HG03139 (cell line): ENCODE results near the gene ENHO.
"Not testable (repeated sequence)": the region's sequence is repeated elsewhere in the genome, so short reads cannot be mapped to it uniquely, and the experiment has no call there.

Source experiments
- ATAC-seq: cut with Tn5 transposase; IDR thresholded peaks from one replicate; pipeline ENCODE4 v1.9.1; 2021; ENCODE audit not compliant: unreplicated experiment

Gene ENHO

DNA sequence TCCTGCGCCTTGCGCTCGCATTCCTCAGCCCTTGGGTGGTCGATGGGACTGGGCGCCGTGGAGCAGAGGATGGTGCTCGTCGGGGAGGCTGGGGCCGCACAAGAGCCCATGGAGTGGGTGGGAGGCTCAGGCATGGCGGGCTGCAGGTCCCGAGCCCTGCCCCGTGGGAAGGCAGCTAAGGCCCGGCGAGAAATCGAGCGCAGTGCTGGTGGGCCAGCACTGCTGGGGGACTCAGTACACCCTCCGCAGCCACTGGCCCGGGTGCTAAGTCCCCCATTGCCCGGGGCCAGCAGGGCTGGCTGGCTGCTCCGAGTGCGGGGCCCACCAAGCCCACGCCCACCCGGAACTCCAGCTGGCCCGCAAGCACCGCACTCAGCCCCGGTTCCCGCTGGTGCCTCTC, 40.0 kb downstream of the ENHO start:
- ATAC-seq = not testable (repeated sequence)

DNA sequence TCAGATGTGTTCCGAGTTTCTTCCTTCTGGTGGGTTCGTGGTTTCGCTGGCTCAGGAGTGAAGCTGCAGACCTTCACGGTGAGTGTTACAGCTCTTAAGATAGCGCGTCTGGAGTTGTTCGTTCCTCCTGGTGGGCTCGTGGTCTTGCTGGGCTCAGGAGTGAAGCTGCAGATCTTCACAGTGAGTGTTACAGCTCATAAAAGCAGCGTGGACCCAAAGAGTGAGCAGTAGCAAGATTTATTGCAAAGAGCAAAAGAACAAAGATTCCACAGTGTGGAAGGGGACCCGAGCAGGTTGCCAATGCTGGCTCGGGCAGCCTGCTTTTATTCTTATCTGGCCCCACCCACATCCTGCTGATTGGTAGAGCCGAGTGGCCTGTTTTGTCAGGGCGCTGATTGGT, 41.2 kb downstream of the ENHO start:
- ATAC-seq = not testable (repeated sequence)

DNA sequence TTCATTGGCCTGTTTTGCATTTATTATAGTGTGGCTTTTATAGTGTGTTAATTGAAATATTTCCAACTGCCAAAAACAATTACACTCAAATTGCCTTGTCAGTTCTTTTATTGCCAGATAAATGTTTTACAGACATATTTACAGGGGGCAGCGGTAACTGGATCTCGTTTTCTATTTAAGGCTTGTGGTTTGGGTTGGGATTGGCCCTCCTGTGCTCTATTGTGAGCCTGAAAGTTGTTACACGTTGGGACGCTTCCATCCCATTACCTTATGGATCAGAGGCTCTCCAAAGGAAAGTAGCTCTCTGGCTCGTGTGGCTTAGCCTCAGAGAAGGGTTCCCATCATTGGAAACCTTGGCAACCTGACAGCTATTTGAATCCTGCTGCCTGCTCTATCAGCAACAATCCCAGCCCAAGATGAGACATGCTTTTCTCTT, 43.3 kb downstream of the ENHO start:
- ATAC-seq = no peak

DNA sequence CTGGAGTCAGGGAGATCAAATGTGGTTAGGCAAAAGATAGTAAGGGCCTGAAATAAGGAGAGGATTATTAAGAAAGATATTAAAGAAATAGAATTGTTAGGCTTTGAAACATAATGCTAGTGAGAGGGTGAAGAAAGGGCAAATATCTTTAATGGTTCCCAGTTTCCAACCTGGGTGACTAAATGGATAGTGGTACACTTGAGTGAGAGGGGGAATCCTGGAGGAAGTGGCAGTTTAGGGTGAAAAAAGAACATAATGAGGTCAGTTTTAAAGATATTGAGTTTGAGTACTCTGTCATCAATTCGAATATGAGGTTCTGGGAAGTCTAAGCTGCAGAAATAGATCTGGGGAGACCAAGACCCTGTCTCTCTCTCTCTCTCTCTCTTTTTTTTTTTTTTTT, 45.2 kb downstream of the ENHO start:
- no peak for ATAC-seq

DNA sequence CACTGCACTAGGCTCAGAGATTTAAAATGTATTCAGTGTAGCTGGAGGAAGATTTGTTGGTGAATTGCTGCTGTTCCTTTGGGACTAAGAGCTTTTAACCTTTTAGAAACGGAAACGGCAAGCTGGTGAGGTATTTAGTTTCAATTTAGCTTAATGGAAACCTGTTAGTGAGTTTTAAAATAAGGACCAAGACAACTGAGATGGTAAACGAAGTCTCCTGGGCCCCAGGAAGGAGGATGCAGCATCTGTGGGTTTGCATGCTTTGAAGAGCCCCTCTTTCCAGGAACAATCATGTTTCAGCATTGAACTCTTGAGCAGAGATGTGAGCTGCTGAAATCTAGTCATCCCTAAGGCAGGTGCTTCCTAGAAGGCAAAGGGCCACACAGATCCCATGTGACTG, 47.7 kb downstream of the ENHO start:
- ATAC-seq = no peak
